Gastrocnemius medialis (tissue), 4 donors: ENCODE data around the gene ATP13A3.

Experiments used
- POLR2A ChIP-seq, 2 donors: fragments of 450-650 bp; IDR thresholded peaks; one replicate each; pipeline ENCODE4 v1.6.1; 2017; ENCODE audit warnings: antibody characterized with exemption in 2 of 2, mild to moderate bottlenecking in 2 of 2, moderate library complexity in 2 of 2
- TF ChIP-seq, protein P1 (sequence below), 5 experiments: fragments of 450-650 bp in 3 of 5; fragments of 200-600 bp in 2 of 5; sonication (generic) in 2 of 5; IDR thresholded peaks in 4 of 5; conservative IDR thresholded peaks in 1 of 5; 1 replicate in 4 of 5; 2 replicates in 1 of 5; pipeline ENCODE4 v1.5.1; 2016 to 2019; ENCODE audit warnings: antibody characterized with exemption in 5 of 5, mild to moderate bottlenecking in 3 of 5, moderate library complexity in 3 of 5

DNA sequence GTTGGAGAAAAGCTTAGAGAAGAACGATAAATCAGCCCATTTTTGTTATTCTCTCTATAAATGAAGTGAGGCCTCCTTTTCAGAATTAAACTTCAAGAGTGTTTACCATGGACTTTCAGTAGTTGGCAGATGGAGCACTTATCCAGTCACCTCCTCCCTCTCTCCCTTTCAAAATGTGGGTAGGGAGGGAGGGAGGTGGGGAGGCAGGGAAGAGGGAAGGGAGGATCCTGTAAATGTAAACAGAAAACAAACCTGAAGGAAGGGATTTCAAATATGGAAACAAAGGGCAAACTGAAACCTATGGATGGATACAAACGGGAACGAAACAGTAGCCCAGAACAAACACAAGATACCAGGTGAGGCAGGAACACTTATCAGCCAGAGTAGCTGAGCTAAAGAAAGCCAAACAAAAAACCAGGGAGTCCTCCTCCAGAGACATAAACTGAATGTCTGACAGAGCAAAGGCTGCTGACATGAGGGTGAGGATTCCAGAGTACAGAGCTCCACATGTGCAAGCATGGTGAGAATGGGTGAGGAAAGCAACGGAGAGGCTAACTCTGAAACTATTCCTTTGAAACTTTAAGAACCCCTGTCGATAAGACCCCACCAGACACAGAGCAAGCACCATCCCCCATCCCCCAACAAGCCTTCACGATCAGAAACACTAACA, 46.8 kb downstream of the ATP13A3 start:
- TF ChIP-seq, protein P1, sequence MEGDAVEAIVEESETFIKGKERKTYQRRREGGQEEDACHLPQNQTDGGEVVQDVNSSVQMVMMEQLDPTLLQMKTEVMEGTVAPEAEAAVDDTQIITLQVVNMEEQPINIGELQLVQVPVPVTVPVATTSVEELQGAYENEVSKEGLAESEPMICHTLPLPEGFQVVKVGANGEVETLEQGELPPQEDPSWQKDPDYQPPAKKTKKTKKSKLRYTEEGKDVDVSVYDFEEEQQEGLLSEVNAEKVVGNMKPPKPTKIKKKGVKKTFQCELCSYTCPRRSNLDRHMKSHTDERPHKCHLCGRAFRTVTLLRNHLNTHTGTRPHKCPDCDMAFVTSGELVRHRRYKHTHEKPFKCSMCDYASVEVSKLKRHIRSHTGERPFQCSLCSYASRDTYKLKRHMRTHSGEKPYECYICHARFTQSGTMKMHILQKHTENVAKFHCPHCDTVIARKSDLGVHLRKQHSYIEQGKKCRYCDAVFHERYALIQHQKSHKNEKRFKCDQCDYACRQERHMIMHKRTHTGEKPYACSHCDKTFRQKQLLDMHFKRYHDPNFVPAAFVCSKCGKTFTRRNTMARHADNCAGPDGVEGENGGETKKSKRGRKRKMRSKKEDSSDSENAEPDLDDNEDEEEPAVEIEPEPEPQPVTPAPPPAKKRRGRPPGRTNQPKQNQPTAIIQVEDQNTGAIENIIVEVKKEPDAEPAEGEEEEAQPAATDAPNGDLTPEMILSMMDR (IDR thresholded peaks at IDR 0.05 in 4 of 5, conservative IDR thresholded peaks at IDR 0.05 in 1 of 5): no peak
- no peak for TF ChIP-seq POLR2A (IDR thresholded peaks at IDR 0.05)
